Right cardiac atrium (tissue), 5 donors: ENCODE measurements around the gene SLC35D3. TPM values are rescaled to one million over a fixed set of nuclear protein-coding genes. Genes with fewer than 3 reads are reported as not detected.
A peak's percentile ranks its signal among the peaks of the same experiment; 100 is the strongest.
"Not testable (repeated sequence)": the region's sequence is repeated elsewhere in the genome, so short reads cannot be mapped to it uniquely, and the experiment has no call there.

Experiments used
- ATAC-seq, 2 donors: fragments of 200-7000 bp; cut with Tn5 transposase; one replicate each; pipeline versions ENCODE4 v1.8.0 to v1.9.1; 2020; ENCODE audit warnings: moderate library complexity in 2 of 2, mild to moderate bottlenecking in 1 of 2
- DNase-seq, 3 donors: peaks; one replicate each; pipeline ENCODE4 v3.0.0-alpha.2; 2020
- H3K27ac ChIP-seq: one replicate; pipeline ENCODE4 v1.5.1; 2013; ENCODE audit warnings: mild to moderate bottlenecking, low read length, control low read depth, moderate library complexity
- H3K27me3 ChIP-seq: one replicate; pipeline ENCODE4 v1.6.1; 2013; ENCODE audit not compliant: control insufficient read depth, insufficient read depth
- H3K4me1 ChIP-seq: one replicate; pipeline ENCODE4 v1.6.1; 2013; ENCODE audit warnings: low read length; ENCODE audit not compliant: control insufficient read depth, insufficient read depth
- H3K4me3 ChIP-seq: one replicate; pipeline ENCODE4 v1.5.1; 2013; ENCODE audit warnings: low read length, control low read depth
- H3K9me3 ChIP-seq: one replicate; pipeline ENCODE4 v1.6.1; 2013; ENCODE audit warnings: low read length; ENCODE audit not compliant: control insufficient read depth
- WGBS: extraction: QIAGEN DNeasy Blood & Tissue Kit; methylation state at CpG from one replicate; pipeline ENCODE4 v1.1.7; 2013; 5-methylcytosine and 5-hydroxymethylcytosine counted together
- intact Hi-C, 4 donors: fragments of 100-400 bp; cut with DNase I; formaldehyde crosslinking; loops; one replicate each; pipeline versions ENCODE4 v1.11.0 to v1.14.0; 2022 to 2023
- polyA plus RNA-seq: library from polyadenylated mRNA; stranded (reverse); fragments of 200-250 nt; gene quantifications from one replicate; pipeline ENCODE4 v1.2.3, GENCODE V29; 2013
- total RNA-seq, 4 donors: library from RNA; stranded (reverse); fragmentation: NEBNext Ultra II Directional; extraction: Animal tissue kit (Norgen Biotek cat#: 25700); gene quantifications; one replicate each; pipeline ENCODE4 v1.2.1, GENCODE V29; 2021
- donor health status: healthy with polysubstance abuse.
- donor health status: DM: no; HTN: yes; CAD: no.
- donor health status: DM: no; HTN: no; CAD: no.
- donor health status: DM: no; HTN: yes; CAD: no; lungs with severe emphysema.
- donor health status: DM: yes; HTN: yes; CAD: no.

SLC35D3 gene
- total and polyA plus RNA-seq, 5 donors = 0.05 TPM; not detected in 4

DNA sequence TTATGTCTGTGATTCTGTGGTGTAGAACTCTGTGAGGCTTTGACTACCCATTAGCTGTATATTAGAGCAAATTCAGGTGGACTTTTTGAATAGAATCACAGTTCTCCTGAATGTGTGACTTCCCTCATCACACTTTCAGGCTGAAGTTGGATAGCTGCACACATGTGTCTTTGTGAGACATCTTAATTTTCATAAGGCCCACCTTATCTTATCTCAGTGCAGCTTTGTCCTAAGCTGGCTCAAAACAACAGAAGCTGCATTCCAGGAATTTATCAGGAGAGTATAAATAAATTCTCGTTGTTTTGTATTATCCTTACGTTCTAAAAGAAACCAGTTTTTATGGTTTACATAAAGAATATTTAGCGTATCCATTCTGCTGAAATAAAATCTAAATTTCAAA is 26.2 kb upstream of the SLC35D3 start:
- no peak overlapping the region for H3K4me3 ChIP-seq
- intact Hi-C loops = no loop called here
- no peaks in the 10 kb centered on the region for H3K27me3 ChIP-seq
- no peaks in the 10 kb centered on the region for H3K9me3 ChIP-seq
- H3K27ac ChIP-seq = no peak overlapping the region
- H3K4me1 ChIP-seq = no peaks in the 10 kb centered on the region
- ATAC-seq (no peak), DNase-seq (no peak)
- WGBS = 57% methylated on average over 3 of the region's 3 CpGs

DNA sequence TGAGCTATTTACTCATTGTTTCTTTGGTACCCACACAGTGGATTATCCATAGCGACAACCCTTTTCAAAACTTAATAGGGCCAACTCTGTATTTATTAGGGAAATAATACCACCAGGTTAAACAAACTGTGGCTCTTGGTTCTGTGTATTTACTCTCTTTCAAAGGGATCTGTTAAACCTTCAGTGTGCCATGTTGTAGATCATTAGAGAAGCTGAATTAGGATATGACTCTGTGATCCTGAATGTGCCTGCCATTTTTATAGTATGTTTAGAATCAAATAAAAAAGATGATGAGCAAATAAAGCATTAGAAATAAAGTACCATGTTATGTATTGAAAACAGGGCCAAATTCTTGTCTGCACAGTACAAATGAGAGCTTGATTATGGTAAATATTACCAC is 25.0 kb upstream of the SLC35D3 start:
- DNase-seq (no peak), ATAC-seq (no peak)
- H3K27me3 ChIP-seq = no peaks in the 10 kb centered on the region
- no peaks in the 10 kb centered on the region for H3K9me3 ChIP-seq
- peaks cover 2% of the 10 kb centered on the region for H3K4me1 ChIP-seq
- H3K27ac ChIP-seq = no peak overlapping the region
- H3K4me3 ChIP-seq = no peak overlapping the region
- WGBS = 99% methylated on average over 1 of the region's 1 CpG
- intact Hi-C loops = no loop called here

DNA sequence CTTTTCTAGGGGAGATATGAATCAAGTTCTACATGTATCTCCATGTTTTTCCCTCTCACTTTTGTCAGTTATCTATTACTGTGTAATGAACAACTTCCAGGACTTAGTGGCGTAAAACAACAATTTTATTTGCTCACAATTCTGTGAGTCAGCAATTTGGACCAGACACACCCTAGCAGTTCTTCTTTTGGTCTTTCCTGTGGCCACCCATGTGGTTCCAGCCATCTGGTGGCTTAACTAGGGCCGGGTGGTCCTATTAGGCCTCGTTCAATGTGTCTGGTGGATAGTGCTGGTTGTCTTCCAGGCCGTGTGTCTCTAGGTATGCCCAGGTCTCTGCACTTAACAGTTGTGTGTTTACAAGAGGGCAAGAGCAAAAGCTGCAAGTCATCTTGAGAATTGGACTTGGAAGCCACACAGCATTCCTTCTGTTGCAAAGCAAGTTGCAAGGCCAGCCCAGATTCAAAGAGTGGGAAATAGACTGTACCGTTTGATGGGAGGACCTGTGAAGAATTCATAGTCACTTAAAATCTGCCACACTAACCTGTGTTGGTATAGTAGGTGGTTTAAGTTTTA is 20.8 kb upstream of the SLC35D3 start:
- WGBS = 94% methylated on average over 5 of the region's 5 CpGs
- intact Hi-C loops = no loop called here
- ATAC-seq = no peak

DNA sequence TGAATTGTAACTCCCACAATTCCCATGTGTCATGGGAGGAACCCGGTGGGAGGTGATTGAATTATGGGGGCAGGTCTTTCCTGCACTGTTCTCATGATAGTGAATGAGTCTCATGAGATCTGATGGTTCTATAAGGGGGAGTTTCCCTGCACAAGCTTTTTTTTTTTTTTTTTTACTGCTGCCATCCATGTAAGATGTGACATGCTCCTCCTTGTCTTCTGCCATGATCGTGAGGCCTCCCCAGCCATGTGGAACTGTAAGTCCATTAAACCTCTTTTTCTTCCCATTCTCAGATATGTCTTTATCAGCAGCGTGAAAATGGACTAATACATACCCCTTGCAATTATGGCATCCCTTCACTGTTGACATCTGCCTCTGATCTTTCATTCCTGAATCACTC is 17.6 kb upstream of the SLC35D3 start:
- H3K4me3 ChIP-seq, ATAC-seq, DNase-seq, H3K4me1 ChIP-seq, H3K9me3 ChIP-seq, H3K27me3 ChIP-seq, intact Hi-C loops, H3K27ac ChIP-seq: not testable (repeated sequence)
- 91% methylated on average over 3 of the region's 3 CpGs for WGBS

More for the DNA sequence above, 20.8 kb upstream of the SLC35D3 start:
- Histone ChIP-seq H3K4me3 (no peak overlapping the region), H3K4me1 (peaks cover 2% of the 10 kb centered on the region), H3K9me3 (no peaks in the 10 kb centered on the region), H3K27me3 (no peaks in the 10 kb centered on the region), H3K27ac (no peak overlapping the region)
- no peak for DNase-seq

DNA sequence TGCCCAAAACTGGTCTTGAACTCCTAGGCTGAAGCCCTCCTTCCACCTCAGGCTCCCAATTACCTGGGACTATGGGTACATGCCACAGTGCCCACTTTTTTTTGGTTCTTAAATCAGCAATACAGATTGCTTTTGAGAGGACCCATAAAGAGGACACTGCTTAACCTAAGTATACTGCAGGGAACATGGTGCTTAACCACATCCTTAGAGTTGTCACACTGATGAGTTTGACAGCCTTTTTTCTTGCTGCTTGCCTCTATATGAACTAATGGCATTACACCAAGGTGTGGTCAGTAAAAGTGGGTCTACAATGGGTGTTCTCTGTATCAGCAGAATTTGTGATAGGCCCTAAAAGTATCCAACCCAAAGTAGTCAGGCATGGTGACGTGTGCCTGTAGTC is 7.2 kb upstream of the SLC35D3 start:
- H3K27me3 ChIP-seq = no peaks in the 10 kb centered on the region
- 96% methylated on average over 1 of the region's 1 CpG for WGBS

DNA sequence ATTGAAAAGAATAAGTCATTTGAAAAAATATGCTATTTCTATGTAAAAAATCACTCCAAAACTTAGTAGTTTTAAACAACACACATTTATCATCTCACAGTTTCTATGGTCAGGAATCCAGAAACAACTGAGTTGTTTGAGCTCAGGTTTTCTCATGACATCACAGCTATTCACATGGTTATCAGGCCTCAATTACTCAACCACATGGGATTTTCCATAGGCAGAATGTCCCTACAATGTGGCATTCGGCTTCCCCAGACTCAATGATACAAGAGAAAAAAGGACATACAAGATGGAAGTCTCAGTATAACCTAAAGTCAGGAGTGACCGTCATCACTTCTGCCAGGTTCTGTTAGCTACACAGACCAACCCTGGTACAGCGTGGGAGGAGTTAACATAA is 3.4 kb upstream of the SLC35D3 start:
- H3K4me1 ChIP-seq = no peaks in the 10 kb centered on the region
- no peak overlapping the region for H3K27ac ChIP-seq
- no peak for ATAC-seq
- intact Hi-C loops = no loop called here
- no peaks in the 10 kb centered on the region for H3K9me3 ChIP-seq
- H3K4me3 ChIP-seq = no peak overlapping the region
- H3K27me3 ChIP-seq = no peaks in the 10 kb centered on the region
- no peak for DNase-seq
- WGBS = 83% methylated on average over 3 of the region's 3 CpGs

More for the DNA sequence above, 7.2 kb upstream of the SLC35D3 start:
- Histone ChIP-seq H3K4me1 (no peaks in the 10 kb centered on the region), H3K9me3 (no peaks in the 10 kb centered on the region), H3K4me3 (no peak overlapping the region), H3K27ac (no peak overlapping the region)
- ATAC-seq (no peak), DNase-seq (no peak)
- intact Hi-C loops = no loop called here

DNA sequence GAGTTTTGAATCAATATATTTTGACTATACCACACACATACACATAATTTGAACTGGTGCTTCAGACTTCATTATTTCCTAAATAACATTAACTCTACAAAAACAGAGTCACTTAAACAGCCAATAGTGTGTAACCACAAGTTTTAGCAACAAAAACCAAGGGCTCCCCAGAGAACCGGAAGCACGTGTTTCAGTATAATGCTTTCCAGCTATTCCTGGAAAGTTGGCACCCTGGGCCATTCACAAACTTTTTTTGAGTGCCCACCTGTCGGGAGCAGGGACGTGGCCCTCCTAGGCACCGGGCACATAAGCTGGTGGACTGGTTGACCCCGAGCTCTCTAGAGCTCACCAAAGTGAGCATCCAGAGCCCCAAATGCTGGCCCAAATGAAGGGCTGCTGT is 1.9 kb upstream of the SLC35D3 start:
- Histone ChIP-seq H3K9me3 (no peaks in the 10 kb centered on the region), H3K27ac (no peak overlapping the region), H3K4me1 (no peaks in the 10 kb centered on the region), H3K27me3 (no peaks in the 10 kb centered on the region), H3K4me3 (peak overlapping the region; percentile 59)
- intact Hi-C loops = no loop called here
- 38% methylated on average over 6 of the region's 6 CpGs for WGBS
- peak in 1 of 3 donors; percentile 24 for DNase-seq
- no peak for ATAC-seq

DNA sequence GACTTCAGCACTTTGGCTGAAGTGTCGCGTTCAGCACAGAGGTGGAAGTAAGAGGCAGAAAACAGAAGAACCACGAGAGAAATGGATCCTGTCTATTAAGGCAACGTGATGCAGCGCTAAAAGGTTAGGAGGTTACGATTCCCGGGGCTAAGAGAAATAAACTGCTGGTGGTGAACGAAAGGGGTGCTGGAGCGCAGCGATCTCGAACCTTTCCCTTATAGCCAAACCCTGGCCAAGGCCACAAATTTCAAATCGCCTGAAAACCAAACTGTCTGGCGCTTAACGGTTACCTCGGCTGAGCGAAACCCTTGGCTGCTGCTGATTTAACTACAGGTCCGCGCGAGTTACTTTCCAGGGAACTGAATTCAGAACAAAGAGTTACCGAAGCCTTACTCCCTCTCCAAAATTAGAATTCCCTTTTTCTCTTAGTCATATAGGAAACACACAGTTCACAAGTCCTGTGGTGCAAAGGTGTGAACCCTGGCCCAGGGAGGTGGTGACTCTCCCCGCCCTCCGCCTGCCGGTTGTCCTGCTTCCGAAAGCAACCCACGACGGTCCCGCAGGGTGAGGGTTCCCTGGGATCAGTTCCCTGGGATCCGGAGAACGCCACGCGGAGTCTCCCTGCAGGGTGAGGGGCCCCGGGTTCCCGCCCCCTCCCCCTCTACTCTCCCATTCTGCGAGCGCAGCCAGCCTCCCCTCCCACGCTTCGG is 1.3 kb upstream of the SLC35D3 start:
- WGBS = 4% methylated on average over 37 of the region's 37 CpGs
- peak in 1 of 2 donors; percentile 38 for ATAC-seq
- Histone ChIP-seq H3K27me3 (no peaks in the 10 kb centered on the region), H3K27ac (no peak overlapping the region), H3K4me1 (no peaks in the 10 kb centered on the region), H3K4me3 (peak overlapping the region; percentile 59), H3K9me3 (no peaks in the 10 kb centered on the region)
- DNase-seq = peak; percentile 9 to 56 (median 48)
- intact Hi-C loops = no loop called here

DNA sequence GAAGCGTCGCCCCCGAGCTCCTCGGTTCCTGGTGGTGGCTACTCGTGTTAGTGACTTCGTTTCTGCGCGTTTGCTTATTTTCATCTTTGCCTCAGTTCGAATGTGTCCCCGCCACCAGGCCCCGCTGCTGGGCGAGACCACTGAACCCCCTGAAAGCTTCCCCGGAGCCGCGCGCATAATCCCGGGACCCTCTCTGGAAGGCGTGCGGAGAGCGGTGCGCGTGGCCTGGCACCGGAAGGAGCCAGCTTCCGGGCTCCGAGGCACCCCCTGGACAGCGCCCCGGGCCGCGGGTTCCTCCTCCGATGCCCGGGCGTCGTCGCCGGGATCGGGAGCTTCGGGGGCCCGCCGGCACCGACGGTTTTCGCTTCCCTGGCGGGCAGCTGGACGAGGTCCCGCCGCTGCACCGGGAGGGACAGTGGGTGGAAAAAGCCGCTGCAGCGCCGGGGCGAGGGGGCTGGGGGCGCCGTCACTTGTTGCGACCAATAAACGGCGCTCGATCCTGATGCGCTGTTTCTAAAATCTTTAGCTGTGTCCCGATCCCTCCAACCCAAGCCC is 643 bp upstream of the SLC35D3 start:
- ATAC-seq = peak; percentile 23 to 46
- Histone ChIP-seq H3K9me3 (no peaks in the 10 kb centered on the region), H3K27me3 (no peaks in the 10 kb centered on the region), H3K4me1 (no peaks in the 10 kb centered on the region), H3K27ac (no peak overlapping the region), H3K4me3 (peak overlapping the region; percentile 59)
- under 1% methylated on average over 59 of the region's 59 CpGs for WGBS
- intact Hi-C loops = no loop called here
- DNase-seq = peak; percentile 15 to 57 (median 53)

DNA sequence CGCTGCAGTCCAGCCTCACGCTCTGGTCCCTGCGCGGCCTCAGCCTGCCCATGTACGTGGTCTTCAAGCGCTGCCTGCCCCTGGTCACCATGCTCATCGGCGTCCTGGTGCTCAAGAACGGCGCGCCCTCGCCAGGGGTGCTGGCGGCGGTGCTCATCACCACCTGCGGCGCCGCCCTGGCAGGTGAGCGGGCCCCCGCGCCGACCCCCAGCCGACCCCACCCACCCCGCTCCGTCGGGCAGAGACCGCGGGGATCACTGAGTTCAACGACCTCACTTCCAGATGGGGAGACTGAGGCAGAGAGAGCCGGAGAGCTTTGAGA is 545 bp downstream of the SLC35D3 start:
- no peak for ATAC-seq

DNA sequence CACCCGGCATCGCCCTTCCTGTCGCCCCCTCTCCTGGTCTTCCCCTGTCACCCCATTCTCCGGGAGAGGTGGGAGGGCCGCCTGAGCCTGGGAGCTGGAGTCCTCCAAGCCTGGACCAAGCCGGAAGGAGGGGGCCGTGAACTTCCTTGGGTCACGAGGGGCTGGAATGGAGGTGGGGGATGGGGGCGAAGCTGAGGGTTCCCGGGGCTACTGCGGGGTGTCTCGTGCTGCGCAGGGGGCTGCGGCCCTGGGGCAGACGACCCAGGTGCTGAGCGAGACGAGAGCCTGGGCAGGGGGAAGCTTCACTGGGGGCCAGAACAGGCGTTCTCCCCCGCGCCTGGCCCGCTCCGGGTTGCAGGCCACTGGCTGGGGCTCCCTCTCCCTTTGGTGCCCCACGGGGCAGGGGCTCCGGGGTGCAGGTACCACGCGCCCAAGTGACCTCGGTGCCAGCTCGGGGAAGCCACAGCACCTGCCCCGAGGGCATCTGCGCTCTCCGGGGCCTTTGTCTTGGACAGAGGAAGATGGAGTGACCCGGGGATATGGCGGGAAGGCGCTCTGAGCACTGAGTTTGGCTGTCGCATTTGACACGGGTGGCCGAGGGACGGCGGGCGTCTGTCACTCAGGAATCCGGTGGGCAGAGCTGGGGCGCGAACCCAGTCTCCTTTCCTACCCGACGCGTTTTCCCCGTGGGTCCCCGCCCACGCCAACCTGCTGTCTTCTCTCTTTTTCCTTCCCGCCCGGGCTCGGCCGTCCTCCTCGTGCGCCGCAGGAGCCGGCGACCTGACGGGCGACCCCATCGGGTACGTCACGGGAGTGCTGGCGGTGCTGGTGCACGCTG is 1.2 kb downstream of the SLC35D3 start:
- H3K27ac ChIP-seq = no peak overlapping the region
- DNase-seq (peak in 1 of 3 donors; percentile 38), ATAC-seq (no peak)
- no peaks in the 10 kb centered on the region for H3K9me3 ChIP-seq
- no peaks in the 10 kb centered on the region for H3K27me3 ChIP-seq
- H3K4me3 ChIP-seq = no peak overlapping the region
- intact Hi-C loops = no loop called here
- 10% methylated on average over 65 of the region's 65 CpGs for WGBS
- H3K4me1 ChIP-seq = no peaks in the 10 kb centered on the region

More for the DNA sequence above, 545 bp downstream of the SLC35D3 start:
- DNase-seq = no peak
- Histone ChIP-seq H3K9me3 (no peaks in the 10 kb centered on the region), H3K4me1 (no peaks in the 10 kb centered on the region), H3K27ac (no peak overlapping the region), H3K27me3 (no peaks in the 10 kb centered on the region), H3K4me3 (peak overlapping the region; percentile 59)
- WGBS = 2% methylated on average over 29 of the region's 29 CpGs
- intact Hi-C loops = no loop called here
